GM13977 (cell line): Measurements from ENCODE around the gene ZNF274.
"Not testable (repeated sequence)": the region's sequence is repeated elsewhere in the genome, so short reads cannot be mapped to it uniquely, and the experiment has no call there.

Experiments used
- DNase-seq: peaks from one replicate; pipeline ENCODE4 v3.0.0; 2012; ENCODE audit warnings: low spot score
- CTCF ChIP-seq: IDR thresholded peaks from 2 replicates; pipeline ENCODE4 v1.5.1; 2012; ENCODE audit warnings: mild to moderate bottlenecking, control low read depth; ENCODE audit not compliant: insufficient read depth; ENCODE audit errors: extremely low read depth, missing control alignments
- in situ Hi-C: fragments of 300-500 bp; cut with MboI; formaldehyde crosslinking; loops from one replicate; pipeline ENCODE4 v1.12.0; 2022; ENCODE audit warnings: low sequenced_read_pairs, low pct_unique_long_range_greater_than_20kb, mixed read lengths, inconsistent platforms; ENCODE audit not compliant: unreplicated experiment

ZNF274 gene

GRCh38 chr19:58252102-58252685 lies 69.3 kb downstream of the ZNF274 start:
- no peak for DNase-seq
- no peak for TF ChIP-seq CTCF
- in situ Hi-C loops = no loop called here

- DNase-seq, in situ Hi-C loops: not testable (repeated sequence)
These were observed 75.4 kb downstream of the ZNF274 start for GRCh38 chr19:58258259-58258658.

- no peak for DNase-seq
- TF ChIP-seq CTCF = no peak
- in situ Hi-C loops = no loop called here
These were observed 78.7 kb downstream of the ZNF274 start for GRCh38 chr19:58261600-58261967.

DNA sequence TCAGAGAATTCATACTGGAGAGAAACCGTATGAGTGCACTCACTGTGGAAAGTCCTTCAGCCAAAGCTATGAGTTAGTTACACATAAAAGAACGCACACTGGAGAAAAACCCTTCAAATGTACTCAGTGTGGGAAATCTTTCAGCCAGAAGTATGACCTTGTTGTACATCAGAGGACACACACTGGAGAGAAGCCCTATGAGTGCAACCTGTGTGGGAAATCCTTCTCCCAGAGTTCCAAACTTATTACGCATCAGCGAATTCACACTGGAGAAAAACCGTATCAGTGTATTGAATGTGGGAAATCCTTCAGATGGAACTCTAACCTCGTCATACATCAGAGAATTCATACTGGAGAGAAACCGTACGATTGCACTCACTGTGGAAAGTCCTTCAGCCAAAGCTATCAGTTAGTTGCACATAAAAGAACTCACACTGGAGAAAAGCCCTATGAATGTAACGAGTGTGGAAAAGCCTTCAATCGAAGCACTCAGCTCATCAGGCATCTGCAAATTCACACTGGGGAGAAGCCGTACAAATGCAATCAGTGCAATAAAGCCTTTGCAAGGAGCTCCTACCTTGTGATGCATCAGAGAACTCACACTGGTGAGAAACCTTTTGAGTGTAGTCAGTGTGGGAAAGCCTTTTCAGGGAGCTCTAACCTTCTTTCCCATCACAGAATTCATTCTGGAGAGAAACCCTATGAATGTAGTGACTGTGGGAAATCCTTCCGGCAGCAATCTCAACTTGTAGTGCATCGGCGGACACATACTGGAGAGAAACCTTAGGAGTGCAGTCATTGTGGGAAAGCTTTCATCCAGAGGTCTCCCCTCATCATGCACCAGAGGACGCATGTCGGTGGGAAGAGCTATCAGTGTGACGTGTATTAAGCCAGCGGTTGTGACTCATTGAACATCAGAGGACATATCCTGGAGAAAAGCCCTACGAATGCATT lies 79.4 kb downstream of the ZNF274 start:
- in situ Hi-C loops = no loop called here
- TF ChIP-seq CTCF = no peak
- DNase-seq = no peak

DNA sequence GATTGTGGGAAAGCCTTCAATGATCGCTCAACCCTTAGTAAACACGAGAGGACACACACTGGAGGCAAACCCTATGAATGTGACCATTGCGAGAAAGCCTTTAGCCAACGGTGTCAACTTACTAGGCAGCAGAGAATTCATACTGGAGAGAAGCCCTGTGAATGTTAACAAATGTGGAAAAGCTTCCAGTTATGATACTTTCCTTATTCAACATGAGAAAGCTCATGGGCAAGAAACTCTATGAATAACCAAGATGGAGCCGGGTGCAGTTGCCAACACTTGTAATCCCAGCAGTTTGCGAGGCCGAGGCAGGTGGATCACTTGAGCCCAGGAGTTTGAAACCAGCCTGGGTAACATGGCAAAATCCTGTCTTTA lies 80.0 kb downstream of the ZNF274 start:
- DNase-seq = no peak
- in situ Hi-C loops = no loop called here
- TF ChIP-seq CTCF = no peak
